HFF-Myc (cell line): ENCODE measurements around the gene TCP1.

Source experiments
- DNase-seq: peaks from one replicate; pipeline ENCODE4 v3.0.0-alpha.2; 2011; ENCODE audit warnings: low read depth; ENCODE audit errors: extremely low read depth
- H3K4me3 ChIP-seq: replicated peaks from 2 replicates; pipeline ENCODE4 v1.5.1; 2011; ENCODE audit warnings: low read depth, mild to moderate bottlenecking, control low read depth, low read length
- CTCF ChIP-seq: IDR thresholded peaks from 2 replicates; pipeline ENCODE4 v1.5.1; 2012; ENCODE audit warnings: mild to moderate bottlenecking, low read depth, low read length, control low read depth; ENCODE audit errors: missing control alignments

TCP1 gene

GRCh38 chr6:159832946-159833345 is 43.5 kb upstream of the TCP1 start:
- no peak for TF ChIP-seq CTCF
- no peak for DNase-seq
- no peak overlapping the region for H3K4me3 ChIP-seq

GRCh38 chr6:159831373-159831679 is 41.9 kb upstream of the TCP1 start:
- no peak for TF ChIP-seq CTCF
- no peak for DNase-seq
- no peak overlapping the region for H3K4me3 ChIP-seq

GRCh38 chr6:159830501-159831372 is 41.3 kb upstream of the TCP1 start:
- H3K4me3 ChIP-seq, result no peak overlapping the region
- DNase-seq, result no peak
- TF ChIP-seq CTCF, result no peak

- DNase-seq, result no peak
- no peak for TF ChIP-seq CTCF
- no peak overlapping the region for H3K4me3 ChIP-seq
Observed at GRCh38 chr6:159829526-159829925, 40.1 kb upstream of the TCP1 start.

- DNase-seq, result no peak
- no peak overlapping the region for H3K4me3 ChIP-seq
- no peak for TF ChIP-seq CTCF
Observed at GRCh38 chr6:159828074-159828473, 38.7 kb upstream of the TCP1 start.

- TF ChIP-seq CTCF, result no peak
- no peak overlapping the region for H3K4me3 ChIP-seq
- no peak for DNase-seq
Observed at GRCh38 chr6:159826968-159827647, 37.7 kb upstream of the TCP1 start.
